ENCODE measurements around the gene SNED1.
"Not testable (repeated sequence)": the region's sequence is repeated elsewhere in the genome, so short reads cannot be mapped to it uniquely, and the experiment has no call there.

The SNED1 gene

GRCh38 chr2:240972636-240973521 is 25.5 kb upstream of the SNED1 start:
- DNase-seq: peak; percentile 17

DNA sequence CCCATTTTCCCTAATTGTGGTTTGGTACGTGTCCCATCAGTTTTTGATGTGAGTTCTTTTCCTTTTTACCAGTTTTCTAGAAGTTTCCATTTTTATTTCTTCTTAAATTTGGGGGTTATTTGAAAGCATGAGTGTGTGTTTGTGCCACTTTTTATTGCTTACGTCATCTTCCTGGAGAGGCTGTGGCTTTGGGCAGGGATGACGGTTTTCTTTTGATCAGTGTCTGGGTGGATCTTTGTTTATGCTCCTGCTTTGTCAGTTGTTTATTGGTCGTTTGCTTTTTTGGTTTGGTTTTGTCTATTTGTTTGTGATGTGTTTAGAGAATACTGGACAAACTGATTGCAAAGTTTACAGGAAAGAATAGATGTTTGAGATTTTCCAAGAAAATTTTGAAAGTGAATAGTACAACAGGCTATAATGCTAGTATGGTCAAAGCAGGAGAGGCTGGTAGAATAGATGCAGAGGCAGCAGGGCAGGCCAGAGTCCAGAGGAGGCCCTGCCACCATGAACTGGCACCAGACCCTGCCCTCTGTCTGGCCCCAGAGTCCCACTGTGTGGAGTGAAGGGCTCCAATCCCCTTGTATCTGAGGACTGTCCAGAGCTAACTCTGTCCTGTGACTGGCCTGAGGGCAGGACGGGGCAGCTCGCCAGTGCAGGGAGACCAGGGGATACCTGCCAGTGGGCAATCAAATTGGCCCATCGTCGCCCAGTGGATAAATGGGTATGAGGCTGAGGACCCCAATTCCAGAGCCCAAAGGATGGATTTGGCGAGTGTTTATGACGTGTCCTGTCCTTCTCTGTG is 23.4 kb upstream of the SNED1 start:
- DNase-seq: no peak

GRCh38 chr2:240975903-240976302 is 22.5 kb upstream of the SNED1 start:
- not testable (repeated sequence) for DNase-seq

- DNase-seq: no peak
These were observed 17.1 kb upstream of the SNED1 start for GRCh38 chr2:240981280-240981679.

DNA sequence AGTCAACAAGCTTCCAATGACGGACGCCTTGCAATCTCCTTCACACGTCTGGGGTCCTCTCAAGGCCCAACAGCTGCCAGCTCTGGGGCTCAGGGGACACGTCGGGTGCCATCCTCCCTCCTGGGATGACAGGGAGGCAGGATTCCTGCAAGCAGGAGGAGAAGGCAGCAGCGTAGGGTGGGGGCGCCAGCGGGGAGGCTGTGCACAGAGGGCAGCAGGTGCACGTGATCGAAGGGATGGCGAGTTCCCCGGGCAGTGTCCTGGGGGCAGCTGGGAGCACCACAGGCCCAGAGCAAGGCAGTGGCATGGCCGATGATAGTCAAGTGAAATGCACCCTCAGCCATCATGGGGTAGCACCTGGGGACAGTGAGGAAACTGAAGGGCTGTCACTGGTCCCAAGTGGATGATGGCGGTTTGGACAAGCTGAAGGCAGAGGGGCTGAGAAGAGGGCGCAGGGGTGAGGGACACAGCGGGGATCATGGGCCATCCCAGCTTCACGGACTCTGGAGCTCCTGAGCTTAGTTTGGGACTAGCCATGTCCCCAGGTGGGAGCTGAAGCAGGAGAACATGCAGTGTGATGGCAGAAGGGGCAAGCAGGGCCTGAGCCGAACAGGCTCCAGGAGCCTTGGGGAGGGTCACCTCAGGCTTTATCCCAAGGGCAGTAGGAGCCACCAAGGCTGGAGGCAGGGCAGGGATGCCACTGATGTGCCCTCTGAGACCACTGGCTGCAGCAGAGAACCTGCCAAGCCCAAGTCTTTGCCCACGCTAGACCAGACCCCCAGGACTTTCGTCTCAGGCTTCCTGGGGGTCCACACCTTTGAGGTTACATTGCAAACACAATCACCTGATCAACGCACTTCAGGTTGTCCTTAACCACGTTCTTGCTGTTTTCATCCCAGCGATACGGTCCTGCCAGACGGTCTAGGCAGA is 16.3 kb upstream of the SNED1 start:
- no peak for DNase-seq

DNA sequence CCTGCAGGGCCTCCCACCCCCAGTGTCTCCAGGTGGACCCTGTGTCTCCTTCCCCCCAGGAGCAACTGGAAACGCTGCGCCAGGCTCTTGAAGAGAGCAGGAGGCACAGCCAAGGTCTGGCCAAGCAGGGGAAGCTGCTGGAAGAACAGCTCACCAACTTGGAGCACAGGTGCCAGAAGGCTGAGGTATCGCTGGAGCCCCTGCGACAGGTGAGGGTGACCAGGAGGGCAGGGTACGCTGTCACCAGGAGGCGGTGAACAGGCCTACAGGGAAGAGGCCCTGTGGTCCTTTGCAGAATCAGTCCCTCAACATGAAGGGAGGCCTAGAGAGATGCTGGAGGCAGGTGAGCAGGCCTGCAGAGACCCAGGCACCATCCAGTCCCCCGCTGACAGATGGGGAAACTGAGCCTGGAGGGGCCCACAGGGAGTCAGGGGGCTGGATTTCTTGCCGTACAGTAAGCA is 15.6 kb upstream of the SNED1 start:
- no peak for DNase-seq

GRCh38 chr2:240983361-240983995 is 14.9 kb upstream of the SNED1 start:
- no peak for DNase-seq

GRCh38 chr2:240983996-240984498 is 14.4 kb upstream of the SNED1 start:
- no peak for DNase-seq

GRCh38 chr2:240985881-240986786 is 12.3 kb upstream of the SNED1 start:
- no peak for DNase-seq

DNA sequence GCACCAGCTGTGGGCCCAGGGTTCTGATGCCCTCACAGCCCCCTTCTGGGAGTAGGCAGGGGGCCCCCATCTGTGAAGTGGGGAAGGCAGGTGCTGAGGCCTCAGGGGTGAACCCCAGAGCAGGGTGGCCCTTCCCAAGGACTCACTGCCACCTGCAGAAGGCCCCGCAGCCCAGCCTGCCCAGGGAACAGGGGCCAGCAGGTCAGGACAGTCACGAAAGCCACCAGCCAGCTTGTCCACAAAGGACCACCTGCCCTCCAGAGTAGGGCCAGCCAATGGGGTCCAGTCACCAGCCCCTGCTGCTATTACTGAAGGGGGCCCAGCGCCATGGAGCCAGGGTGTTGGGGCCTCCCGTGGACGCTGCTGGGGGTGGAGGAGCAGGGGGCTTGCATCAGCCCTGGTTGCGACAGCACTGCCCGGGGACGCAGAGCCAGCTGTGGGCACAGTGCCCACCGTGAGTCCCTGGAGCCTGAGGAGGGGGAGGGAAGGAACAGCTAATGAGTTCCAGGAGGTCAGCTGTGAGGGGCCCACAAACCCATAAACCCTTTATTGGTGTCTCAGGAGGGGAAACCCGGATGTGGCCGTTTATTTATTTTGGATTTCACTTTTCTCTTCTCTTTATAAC is 11.5 kb upstream of the SNED1 start:
- no peak for DNase-seq

GRCh38 chr2:240987588-240987987 is 10.8 kb upstream of the SNED1 start:
- no peak for DNase-seq

DNA sequence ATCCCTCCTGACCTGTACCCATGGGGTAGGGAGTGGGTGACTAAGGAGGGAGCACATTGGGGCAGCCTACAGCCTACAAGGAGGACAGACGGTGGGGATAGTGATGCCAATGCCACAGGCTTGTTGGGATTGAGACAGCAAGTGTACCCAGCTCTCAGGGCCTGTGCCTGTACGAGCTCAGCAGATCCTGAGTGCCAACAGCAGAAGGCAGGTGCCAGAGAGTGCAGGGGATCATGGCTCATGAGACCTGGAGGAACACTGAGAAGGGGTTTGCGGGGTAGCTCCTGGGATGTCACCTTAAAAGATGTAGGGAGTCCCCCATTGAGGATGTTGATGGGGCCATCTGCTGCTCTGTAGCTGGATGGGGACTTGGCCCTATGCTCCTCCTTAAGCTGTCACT is 10.3 kb upstream of the SNED1 start:
- no peak for DNase-seq

DNA sequence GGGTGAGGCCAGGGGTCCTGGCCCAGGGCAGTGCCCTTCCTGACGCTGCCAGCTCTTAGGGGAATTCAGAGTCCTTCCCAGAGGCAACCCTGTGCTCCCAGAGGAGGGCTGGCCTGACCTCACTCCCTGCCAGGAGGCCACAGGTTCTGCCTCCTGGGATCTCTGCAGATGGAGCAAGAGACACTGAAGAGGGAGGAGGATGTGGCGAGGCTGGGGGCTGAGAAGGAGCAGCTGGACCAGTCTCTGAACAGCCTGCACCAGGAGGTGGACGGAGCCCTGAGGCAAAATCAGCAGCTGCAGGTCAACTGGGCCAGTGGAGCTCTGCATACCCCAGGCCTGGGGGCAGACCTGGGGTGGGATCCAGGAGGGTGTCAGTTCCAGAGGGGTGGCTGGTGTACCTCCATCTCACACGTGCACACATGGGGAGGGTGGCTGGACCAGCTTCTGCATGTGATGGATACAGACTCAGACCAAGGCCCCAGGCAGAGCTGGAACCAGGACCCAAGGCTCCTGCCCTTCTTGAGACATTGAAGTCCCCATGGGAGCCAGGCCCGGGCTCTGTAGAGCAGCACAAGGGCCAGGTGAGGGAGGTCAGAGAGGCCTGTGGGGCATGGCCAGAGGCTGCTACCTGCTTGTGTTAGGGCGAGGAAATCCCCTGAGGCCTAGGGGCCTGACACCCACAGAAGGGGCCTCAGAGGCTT is 9.7 kb upstream of the SNED1 start:
- DNase-seq: no peak

GRCh38 chr2:240989451-240990265 is 8.8 kb upstream of the SNED1 start:
- DNase-seq: no peak

- no peak for DNase-seq
These were observed 8.2 kb upstream of the SNED1 start for GRCh38 chr2:240990266-240990529.

- DNase-seq: no peak
These were observed 7.6 kb upstream of the SNED1 start for GRCh38 chr2:240990726-240991377.

- DNase-seq: peak; percentile 89
These were observed 6.8 kb upstream of the SNED1 start for GRCh38 chr2:240991378-240992263.

Measured in DMS79 treated with DMSO at 0.1 percent for 48 hours (cell line).